Measurements from ENCODE around the gene GPX2.

DNA sequence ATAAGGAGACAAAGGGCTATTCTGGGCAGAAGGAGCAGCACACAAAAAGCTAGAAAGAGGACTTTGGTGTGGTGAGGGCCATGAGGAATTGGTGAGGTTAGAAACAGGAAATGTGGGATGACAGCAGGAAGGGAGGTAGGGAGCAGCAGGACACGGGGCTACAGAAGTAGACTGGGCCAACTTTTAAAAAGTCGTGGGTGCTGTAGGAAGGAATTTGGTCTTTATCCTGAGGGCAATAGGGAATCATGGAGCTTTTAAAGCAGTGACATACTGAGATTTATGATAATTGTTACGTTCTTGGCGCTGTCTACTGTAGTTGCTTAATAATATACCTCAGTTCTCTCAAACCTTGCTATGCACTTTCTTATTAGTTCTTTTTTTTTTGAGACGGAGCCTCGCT lies 36.5 kb downstream of the GPX2 start:
- TF ChIP-seq POLR2A (IDR thresholded peaks at IDR 0.05) = no peak
- TF ChIP-seq, protein P1, sequence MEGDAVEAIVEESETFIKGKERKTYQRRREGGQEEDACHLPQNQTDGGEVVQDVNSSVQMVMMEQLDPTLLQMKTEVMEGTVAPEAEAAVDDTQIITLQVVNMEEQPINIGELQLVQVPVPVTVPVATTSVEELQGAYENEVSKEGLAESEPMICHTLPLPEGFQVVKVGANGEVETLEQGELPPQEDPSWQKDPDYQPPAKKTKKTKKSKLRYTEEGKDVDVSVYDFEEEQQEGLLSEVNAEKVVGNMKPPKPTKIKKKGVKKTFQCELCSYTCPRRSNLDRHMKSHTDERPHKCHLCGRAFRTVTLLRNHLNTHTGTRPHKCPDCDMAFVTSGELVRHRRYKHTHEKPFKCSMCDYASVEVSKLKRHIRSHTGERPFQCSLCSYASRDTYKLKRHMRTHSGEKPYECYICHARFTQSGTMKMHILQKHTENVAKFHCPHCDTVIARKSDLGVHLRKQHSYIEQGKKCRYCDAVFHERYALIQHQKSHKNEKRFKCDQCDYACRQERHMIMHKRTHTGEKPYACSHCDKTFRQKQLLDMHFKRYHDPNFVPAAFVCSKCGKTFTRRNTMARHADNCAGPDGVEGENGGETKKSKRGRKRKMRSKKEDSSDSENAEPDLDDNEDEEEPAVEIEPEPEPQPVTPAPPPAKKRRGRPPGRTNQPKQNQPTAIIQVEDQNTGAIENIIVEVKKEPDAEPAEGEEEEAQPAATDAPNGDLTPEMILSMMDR (IDR thresholded peaks at IDR 0.05) = no peak
